WTC11 (cell line): ENCODE measurements around the gene GNGT2. TPM values are rescaled to one million over a fixed set of nuclear protein-coding genes. Genes with fewer than 3 reads are reported as not detected.

Experiments used
- ATAC-seq: fragments of 200-7000 bp; cut with Tn5 transposase; 2 replicates; pipeline ENCODE4 v1.10.0; 2021; ENCODE audit warnings: mild to moderate bottlenecking, moderate library complexity
- CTCF ChIA-PET: fragments of 300-600 bp; sonication (Branson Sonifier 250); formaldehyde crosslinking; loops from one replicate; lab custom pipeline; 2021; ENCODE audit warnings: antibody characterized with exemption; lab: Charles Lee
- POLR2A ChIA-PET: fragments of 350-600 bp; sonication (Branson Sonifier 250); formaldehyde crosslinking; loops from one replicate; lab custom pipeline; 2021; ENCODE audit warnings: antibody characterized with exemption; lab: Charles Lee
- DNase-seq: peaks from one replicate; pipeline ENCODE4 v3.0.0; 2021; ENCODE audit warnings: low spot score
- H3K27ac Mint-ChIP-seq: 2 replicates; pipeline ENCODE4 v1.8.0; 2021; ENCODE audit warnings: mixed read lengths
- H3K27me3 Mint-ChIP-seq: 2 replicates; pipeline ENCODE4 v1.8.0; 2021; ENCODE audit warnings: low read depth, mild to moderate bottlenecking, moderate library complexity, mixed read lengths
- H3K36me3 Mint-ChIP-seq: 2 replicates; pipeline ENCODE4 v1.8.0; 2021; ENCODE audit warnings: mixed read lengths
- H3K4me1 Mint-ChIP-seq: 2 replicates; pipeline ENCODE4 v1.8.0; 2022; ENCODE audit warnings: mixed read lengths
- H3K4me3 Mint-ChIP-seq: 2 replicates; pipeline ENCODE4 v1.8.0; 2021; ENCODE audit warnings: mild to moderate bottlenecking, moderate library complexity, mixed read lengths
- H3K9me3 Mint-ChIP-seq: 2 replicates; pipeline ENCODE4 v1.8.0; 2021; ENCODE audit warnings: mixed read lengths
- CBFB ChIP-seq: sonication (generic); formaldehyde crosslinking; IDR thresholded peaks from 2 replicates; pipeline ENCODE4 v1.8.1; 2022; ENCODE audit warnings: mild to moderate bottlenecking, low read depth, missing genetic modification reagents
- E2F4 ChIP-seq: sonication (generic); formaldehyde crosslinking; IDR thresholded peaks from 2 replicates; pipeline ENCODE4 v1.8.1; 2022; ENCODE audit warnings: low read depth, mild to moderate bottlenecking, moderate library complexity, missing genetic modification reagents, borderline replicate concordance
- ELF4 ChIP-seq: sonication (generic); formaldehyde crosslinking; IDR thresholded peaks from 2 replicates; pipeline ENCODE4 v1.8.1; 2022; ENCODE audit warnings: low read depth, mild to moderate bottlenecking, moderate library complexity, missing genetic modification reagents
- EMX1 ChIP-seq: fragments of 250-450 bp; sonication (Bioruptor Pico); IDR thresholded peaks from 2 replicates; pipeline ENCODE4 v1.8.0; 2021; ENCODE audit warnings: mild to moderate bottlenecking
- GRHL2 ChIP-seq: fragments of 250-450 bp; sonication (Bioruptor Pico); IDR thresholded peaks from 2 replicates; pipeline ENCODE4 v1.8.0; 2022; ENCODE audit warnings: mild to moderate bottlenecking, moderate library complexity; ENCODE audit not compliant: insufficient replicate concordance, severe bottlenecking
- GTF2I ChIP-seq: fragments of 250-450 bp; sonication (Bioruptor Pico); conservative IDR thresholded peaks from 2 replicates; pipeline ENCODE4 v1.4.0; 2021; ENCODE audit warnings: mild to moderate bottlenecking
- HMGXB4 ChIP-seq: sonication (generic); formaldehyde crosslinking; IDR thresholded peaks from 2 replicates; pipeline ENCODE4 v1.8.1; 2023; ENCODE audit warnings: mild to moderate bottlenecking, moderate library complexity, missing genetic modification reagents
- NR1H2 ChIP-seq: sonication (generic); formaldehyde crosslinking; IDR thresholded peaks from 2 replicates; pipeline ENCODE4 v1.9.0; 2021; ENCODE audit warnings: mild to moderate bottlenecking, moderate library complexity, missing genetic modification reagents
- TEAD1 ChIP-seq: sonication (generic); formaldehyde crosslinking; IDR thresholded peaks from 2 replicates; pipeline ENCODE4 v1.8.0; 2022; ENCODE audit warnings: mild to moderate bottlenecking, missing genetic modification reagents
- TEAD4 ChIP-seq: sonication (generic); formaldehyde crosslinking; IDR thresholded peaks from 2 replicates; pipeline ENCODE4 v1.8.0; 2022; ENCODE audit warnings: mild to moderate bottlenecking, missing genetic modification reagents
- ZNF121 ChIP-seq: sonication (generic); formaldehyde crosslinking; IDR thresholded peaks from 2 replicates; pipeline ENCODE4 v1.8.0; 2023; ENCODE audit warnings: missing genetic modification reagents
- ZNF232 ChIP-seq: sonication (generic); formaldehyde crosslinking; IDR thresholded peaks from 2 replicates; pipeline ENCODE4 v1.8.0; 2022; ENCODE audit warnings: mild to moderate bottlenecking, missing genetic modification reagents
- total RNA-seq: library from RNA; stranded (reverse); gene quantifications from 3 replicates; pipeline ENCODE4 v1.2.3, GENCODE V29; 2021
- TF ChIP-seq, protein P1 (sequence below): sonication (generic); formaldehyde crosslinking; IDR thresholded peaks from 2 replicates; pipeline ENCODE4 v1.8.0; 2023; ENCODE audit warnings: missing genetic modification reagents, mild to moderate bottlenecking, borderline replicate concordance
- TF ChIP-seq, protein P2 (sequence below): fragments of 200-600 bp; IDR thresholded peaks from 2 replicates; pipeline ENCODE4 v1.8.0; 2022; ENCODE audit warnings: antibody characterized with exemption
- TF ChIP-seq, protein P3 (sequence below): sonication (generic); formaldehyde crosslinking; IDR thresholded peaks from 2 replicates; pipeline ENCODE4 v1.8.0; 2022; ENCODE audit warnings: mild to moderate bottlenecking, missing genetic modification reagents

Gene GNGT2
- total RNA-seq, 1 experiment from 2014 or later, result 0.70 TPM

GRCh38 chr17:49234509-49235080 is 24.2 kb upstream of the GNGT2 start:
- POLR2A ChIA-PET, result no interaction called here
- peaks cover 25% of the 10 kb centered on the region for H3K4me1 Mint-ChIP-seq
- H3K27me3 Mint-ChIP-seq, result peaks cover 33% of the 10 kb centered on the region

GRCh38 chr17:49231563-49231894 is 21.2 kb upstream of the GNGT2 start:
- ChIA-PET CTCF (interaction anchor here (0.6 to 1.1 kb wide), 4 partner anchors 22 to 357 kb away, joined by 3 to 6 read pairs (median 4); no protein-coding TSS in a partner anchor), POLR2A (no interaction called here)
- DNase-seq, result no peak
- TF ChIP-seq ZNF121 (CRISPR knock-in tag) (peak; percentile 86; the same call in 1 of the 2 replicates), HMGXB4 (CRISPR knock-in tag) (no peak), GTF2I (CRISPR knock-in tag) (0 out of 2 replicates have a peak, but pooled peaks have one; percentile 21), E2F4 (CRISPR knock-in tag) (no peak)
- no peak overlapping the region for H3K27ac Mint-ChIP-seq
- no peaks in the 10 kb centered on the region for H3K36me3 Mint-ChIP-seq
- ATAC-seq, result no peak
- peak overlapping the region; percentile 85 for H3K4me3 Mint-ChIP-seq
- peaks cover 28% of the 10 kb centered on the region for H3K4me1 Mint-ChIP-seq
- peaks cover 64% of the 10 kb centered on the region for H3K27me3 Mint-ChIP-seq
- H3K9me3 Mint-ChIP-seq, result no peaks in the 10 kb centered on the region

More at GRCh38 chr17:49234509-49235080, 24.2 kb upstream of the GNGT2 start:
- TF ChIP-seq, protein P1, sequence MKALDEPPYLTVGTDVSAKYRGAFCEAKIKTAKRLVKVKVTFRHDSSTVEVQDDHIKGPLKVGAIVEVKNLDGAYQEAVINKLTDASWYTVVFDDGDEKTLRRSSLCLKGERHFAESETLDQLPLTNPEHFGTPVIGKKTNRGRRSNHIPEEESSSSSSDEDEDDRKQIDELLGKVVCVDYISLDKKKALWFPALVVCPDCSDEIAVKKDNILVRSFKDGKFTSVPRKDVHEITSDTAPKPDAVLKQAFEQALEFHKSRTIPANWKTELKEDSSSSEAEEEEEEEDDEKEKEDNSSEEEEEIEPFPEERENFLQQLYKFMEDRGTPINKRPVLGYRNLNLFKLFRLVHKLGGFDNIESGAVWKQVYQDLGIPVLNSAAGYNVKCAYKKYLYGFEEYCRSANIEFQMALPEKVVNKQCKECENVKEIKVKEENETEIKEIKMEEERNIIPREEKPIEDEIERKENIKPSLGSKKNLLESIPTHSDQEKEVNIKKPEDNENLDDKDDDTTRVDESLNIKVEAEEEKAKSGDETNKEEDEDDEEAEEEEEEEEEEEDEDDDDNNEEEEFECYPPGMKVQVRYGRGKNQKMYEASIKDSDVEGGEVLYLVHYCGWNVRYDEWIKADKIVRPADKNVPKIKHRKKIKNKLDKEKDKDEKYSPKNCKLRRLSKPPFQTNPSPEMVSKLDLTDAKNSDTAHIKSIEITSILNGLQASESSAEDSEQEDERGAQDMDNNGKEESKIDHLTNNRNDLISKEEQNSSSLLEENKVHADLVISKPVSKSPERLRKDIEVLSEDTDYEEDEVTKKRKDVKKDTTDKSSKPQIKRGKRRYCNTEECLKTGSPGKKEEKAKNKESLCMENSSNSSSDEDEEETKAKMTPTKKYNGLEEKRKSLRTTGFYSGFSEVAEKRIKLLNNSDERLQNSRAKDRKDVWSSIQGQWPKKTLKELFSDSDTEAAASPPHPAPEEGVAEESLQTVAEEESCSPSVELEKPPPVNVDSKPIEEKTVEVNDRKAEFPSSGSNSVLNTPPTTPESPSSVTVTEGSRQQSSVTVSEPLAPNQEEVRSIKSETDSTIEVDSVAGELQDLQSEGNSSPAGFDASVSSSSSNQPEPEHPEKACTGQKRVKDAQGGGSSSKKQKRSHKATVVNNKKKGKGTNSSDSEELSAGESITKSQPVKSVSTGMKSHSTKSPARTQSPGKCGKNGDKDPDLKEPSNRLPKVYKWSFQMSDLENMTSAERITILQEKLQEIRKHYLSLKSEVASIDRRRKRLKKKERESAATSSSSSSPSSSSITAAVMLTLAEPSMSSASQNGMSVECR (CRISPR knock-in tag), result no peak
- no peak for TF ChIP-seq NR1H2 (CRISPR knock-in tag)
- TF ChIP-seq GRHL2 (CRISPR knock-in tag), result no peak
- no peak for TF ChIP-seq TEAD1 (CRISPR knock-in tag)
- no peak for TF ChIP-seq CBFB
- TF ChIP-seq, protein P2, sequence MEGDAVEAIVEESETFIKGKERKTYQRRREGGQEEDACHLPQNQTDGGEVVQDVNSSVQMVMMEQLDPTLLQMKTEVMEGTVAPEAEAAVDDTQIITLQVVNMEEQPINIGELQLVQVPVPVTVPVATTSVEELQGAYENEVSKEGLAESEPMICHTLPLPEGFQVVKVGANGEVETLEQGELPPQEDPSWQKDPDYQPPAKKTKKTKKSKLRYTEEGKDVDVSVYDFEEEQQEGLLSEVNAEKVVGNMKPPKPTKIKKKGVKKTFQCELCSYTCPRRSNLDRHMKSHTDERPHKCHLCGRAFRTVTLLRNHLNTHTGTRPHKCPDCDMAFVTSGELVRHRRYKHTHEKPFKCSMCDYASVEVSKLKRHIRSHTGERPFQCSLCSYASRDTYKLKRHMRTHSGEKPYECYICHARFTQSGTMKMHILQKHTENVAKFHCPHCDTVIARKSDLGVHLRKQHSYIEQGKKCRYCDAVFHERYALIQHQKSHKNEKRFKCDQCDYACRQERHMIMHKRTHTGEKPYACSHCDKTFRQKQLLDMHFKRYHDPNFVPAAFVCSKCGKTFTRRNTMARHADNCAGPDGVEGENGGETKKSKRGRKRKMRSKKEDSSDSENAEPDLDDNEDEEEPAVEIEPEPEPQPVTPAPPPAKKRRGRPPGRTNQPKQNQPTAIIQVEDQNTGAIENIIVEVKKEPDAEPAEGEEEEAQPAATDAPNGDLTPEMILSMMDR, result no peak
- no peak for TF ChIP-seq EMX1 (CRISPR knock-in tag)
- TF ChIP-seq ELF4 (CRISPR knock-in tag), result no peak
- no peak for TF ChIP-seq ZNF232 (CRISPR knock-in tag)
- TF ChIP-seq, protein P3, sequence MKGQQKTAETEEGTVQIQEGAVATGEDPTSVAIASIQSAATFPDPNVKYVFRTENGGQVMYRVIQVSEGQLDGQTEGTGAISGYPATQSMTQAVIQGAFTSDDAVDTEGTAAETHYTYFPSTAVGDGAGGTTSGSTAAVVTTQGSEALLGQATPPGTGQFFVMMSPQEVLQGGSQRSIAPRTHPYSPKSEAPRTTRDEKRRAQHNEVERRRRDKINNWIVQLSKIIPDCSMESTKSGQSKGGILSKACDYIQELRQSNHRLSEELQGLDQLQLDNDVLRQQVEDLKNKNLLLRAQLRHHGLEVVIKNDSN, result no peak
- no peak for TF ChIP-seq TEAD4
- Mint-ChIP-seq H3K4me3 (no peak overlapping the region), H3K27ac (no peak overlapping the region), H3K9me3 (no peaks in the 10 kb centered on the region), H3K36me3 (no peaks in the 10 kb centered on the region)
- ATAC-seq, result no peak
- CTCF ChIA-PET, result interaction anchor here (1.5 kb wide), 1 partner anchor 42 kb away, joined by 4 read pairs; no protein-coding TSS in a partner anchor
- DNase-seq, result no peak
